ENCODE data around the gene DENND2D. TPM values are rescaled to one million over a fixed set of nuclear protein-coding genes. Genes with fewer than 3 reads are reported as not detected.

Gene DENND2D
- total and polyA plus RNA-seq, 2 experiments from 2014 or later: 2.5 to 3.0 TPM

GRCh38 chr1:111238056-111238795 lies 37.8 kb upstream of the DENND2D start:
- Histone ChIP-seq H3K4me1 (ENCODE audit: insufficient read depth) (0 out of 2 replicates have a peak, but pooled peaks cover 6% of the 10 kb centered on the region), H3K4me3 (no peak overlapping the region), H3K9me2 (ENCODE audit: insufficient read depth) (peaks cover 47% of the 10 kb centered on the region), H3K4me2 (no peak overlapping the region), H3K27me3 (ENCODE audit: insufficient read depth) (no peaks in the 10 kb centered on the region), H3K79me2 (replicated peaks; ENCODE audit: insufficient read depth) (no peaks in the 10 kb centered on the region), H3K27ac (ENCODE audit: low read depth) (no peak overlapping the region), H3K36me3 (ENCODE audit: insufficient read depth) (no peaks in the 10 kb centered on the region), H2AFZ (no peak overlapping the region), H3F3A (replicated peaks; ENCODE audit: low read depth) (no peaks in the 10 kb centered on the region), H4K20me1 (replicated peaks; ENCODE audit: insufficient read depth) (no peaks in the 10 kb centered on the region)
- ATAC-seq (no peak), DNase-seq (ENCODE audit: low spot score) (no peak)
- H3K27me3 Mint-ChIP-seq (ENCODE audit: insufficient read depth, low read depth, poor library complexity): peaks cover 2% of the 10 kb centered on the region
- H3K4me3 Mint-ChIP-seq: no peak overlapping the region
- no peak overlapping the region for H3K27ac Mint-ChIP-seq
- no peak for TF ChIP-seq CREB1 (CRISPR knock-in tag; IDR thresholded peaks at IDR 0.05; ENCODE audit: low read depth)
- no peak for TF ChIP-seq EZH2phosphoT487 (IDR thresholded peaks at IDR 0.05; ENCODE audit: unreplicated experiment)
- no peak for TF ChIP-seq NANOG (IDR thresholded peaks at IDR 0.05; ENCODE audit: borderline replicate concordance)
- TF ChIP-seq, protein P1, sequence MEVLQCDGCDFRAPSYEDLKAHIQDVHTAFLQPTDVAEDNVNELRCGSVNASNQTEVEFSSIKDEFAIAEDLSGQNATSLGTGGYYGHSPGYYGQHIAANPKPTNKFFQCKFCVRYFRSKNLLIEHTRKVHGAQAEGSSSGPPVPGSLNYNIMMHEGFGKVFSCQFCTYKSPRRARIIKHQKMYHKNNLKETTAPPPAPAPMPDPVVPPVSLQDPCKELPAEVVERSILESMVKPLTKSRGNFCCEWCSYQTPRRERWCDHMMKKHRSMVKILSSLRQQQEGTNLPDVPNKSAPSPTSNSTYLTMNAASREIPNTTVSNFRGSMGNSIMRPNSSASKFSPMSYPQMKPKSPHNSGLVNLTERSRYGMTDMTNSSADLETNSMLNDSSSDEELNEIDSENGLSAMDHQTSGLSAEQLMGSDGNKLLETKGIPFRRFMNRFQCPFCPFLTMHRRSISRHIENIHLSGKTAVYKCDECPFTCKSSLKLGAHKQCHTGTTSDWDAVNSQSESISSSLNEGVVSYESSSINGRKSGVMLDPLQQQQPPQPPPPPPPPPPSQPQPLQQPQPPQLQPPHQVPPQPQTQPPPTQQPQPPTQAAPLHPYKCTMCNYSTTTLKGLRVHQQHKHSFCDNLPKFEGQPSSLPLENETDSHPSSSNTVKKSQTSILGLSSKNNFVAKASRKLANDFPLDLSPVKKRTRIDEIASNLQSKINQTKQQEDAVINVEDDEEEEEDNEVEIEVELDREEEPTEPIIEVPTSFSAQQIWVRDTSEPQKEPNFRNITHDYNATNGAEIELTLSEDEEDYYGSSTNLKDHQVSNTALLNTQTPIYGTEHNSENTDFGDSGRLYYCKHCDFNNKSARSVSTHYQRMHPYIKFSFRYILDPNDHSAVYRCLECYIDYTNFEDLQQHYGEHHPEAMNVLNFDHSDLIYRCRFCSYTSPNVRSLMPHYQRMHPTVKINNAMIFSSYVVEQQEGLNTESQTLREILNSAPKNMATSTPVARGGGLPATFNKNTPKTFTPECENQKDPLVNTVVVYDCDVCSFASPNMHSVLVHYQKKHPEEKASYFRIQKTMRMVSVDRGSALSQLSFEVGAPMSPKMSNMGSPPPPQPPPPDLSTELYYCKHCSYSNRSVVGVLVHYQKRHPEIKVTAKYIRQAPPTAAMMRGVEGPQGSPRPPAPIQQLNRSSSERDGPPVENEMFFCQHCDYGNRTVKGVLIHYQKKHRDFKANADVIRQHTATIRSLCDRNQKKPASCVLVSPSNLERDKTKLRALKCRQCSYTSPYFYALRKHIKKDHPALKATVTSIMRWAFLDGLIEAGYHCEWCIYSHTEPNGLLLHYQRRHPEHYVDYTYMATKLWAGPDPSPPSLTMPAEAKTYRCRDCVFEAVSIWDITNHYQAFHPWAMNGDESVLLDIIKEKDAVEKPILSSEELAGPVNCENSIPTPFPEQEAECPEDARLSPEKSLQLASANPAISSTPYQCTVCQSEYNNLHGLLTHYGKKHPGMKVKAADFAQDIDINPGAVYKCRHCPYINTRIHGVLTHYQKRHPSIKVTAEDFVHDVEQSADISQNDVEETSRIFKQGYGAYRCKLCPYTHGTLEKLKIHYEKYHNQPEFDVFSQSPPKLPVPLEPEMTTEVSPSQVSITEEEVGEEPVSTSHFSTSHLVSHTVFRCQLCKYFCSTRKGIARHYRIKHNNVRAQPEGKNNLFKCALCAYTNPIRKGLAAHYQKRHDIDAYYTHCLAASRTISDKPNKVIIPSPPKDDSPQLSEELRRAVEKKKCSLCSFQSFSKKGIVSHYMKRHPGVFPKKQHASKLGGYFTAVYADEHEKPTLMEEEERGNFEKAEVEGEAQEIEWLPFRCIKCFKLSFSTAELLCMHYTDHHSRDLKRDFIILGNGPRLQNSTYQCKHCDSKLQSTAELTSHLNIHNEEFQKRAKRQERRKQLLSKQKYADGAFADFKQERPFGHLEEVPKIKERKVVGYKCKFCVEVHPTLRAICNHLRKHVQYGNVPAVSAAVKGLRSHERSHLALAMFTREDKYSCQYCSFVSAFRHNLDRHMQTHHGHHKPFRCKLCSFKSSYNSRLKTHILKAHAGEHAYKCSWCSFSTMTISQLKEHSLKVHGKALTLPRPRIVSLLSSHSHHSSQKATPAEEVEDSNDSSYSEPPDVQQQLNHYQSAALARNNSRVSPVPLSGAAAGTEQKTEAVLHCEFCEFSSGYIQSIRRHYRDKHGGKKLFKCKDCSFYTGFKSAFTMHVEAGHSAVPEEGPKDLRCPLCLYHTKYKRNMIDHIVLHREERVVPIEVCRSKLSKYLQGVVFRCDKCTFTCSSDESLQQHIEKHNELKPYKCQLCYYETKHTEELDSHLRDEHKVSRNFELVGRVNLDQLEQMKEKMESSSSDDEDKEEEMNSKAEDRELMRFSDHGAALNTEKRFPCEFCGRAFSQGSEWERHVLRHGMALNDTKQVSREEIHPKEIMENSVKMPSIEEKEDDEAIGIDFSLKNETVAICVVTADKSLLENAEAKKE (CRISPR knock-in tag; IDR thresholded peaks at IDR 0.05): no peak
- TF ChIP-seq REST (IDR thresholded peaks at IDR 0.05; ENCODE audit: unreplicated experiment): no peak
- TF ChIP-seq, protein P2, sequence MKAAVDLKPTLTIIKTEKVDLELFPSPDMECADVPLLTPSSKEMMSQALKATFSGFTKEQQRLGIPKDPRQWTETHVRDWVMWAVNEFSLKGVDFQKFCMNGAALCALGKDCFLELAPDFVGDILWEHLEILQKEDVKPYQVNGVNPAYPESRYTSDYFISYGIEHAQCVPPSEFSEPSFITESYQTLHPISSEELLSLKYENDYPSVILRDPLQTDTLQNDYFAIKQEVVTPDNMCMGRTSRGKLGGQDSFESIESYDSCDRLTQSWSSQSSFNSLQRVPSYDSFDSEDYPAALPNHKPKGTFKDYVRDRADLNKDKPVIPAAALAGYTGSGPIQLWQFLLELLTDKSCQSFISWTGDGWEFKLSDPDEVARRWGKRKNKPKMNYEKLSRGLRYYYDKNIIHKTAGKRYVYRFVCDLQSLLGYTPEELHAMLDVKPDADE (IDR thresholded peaks at IDR 0.05): no peak
- H3K9me3 Mint-ChIP-seq: no peaks in the 10 kb centered on the region
- H3K4me1 Mint-ChIP-seq: peaks cover 22% of the 10 kb centered on the region
- no peaks in the 10 kb centered on the region for H3K36me3 Mint-ChIP-seq (ENCODE audit: low read depth)
